Gastrocnemius medialis (tissue), 4 donors: ENCODE measurements around the gene SLC22A12.

Source experiments
- CTCF ChIP-seq, 5 experiments: fragments of 450-650 bp in 3 of 5; fragments of 200-600 bp in 2 of 5; sonication (generic) in 2 of 5; IDR thresholded peaks in 4 of 5; conservative IDR thresholded peaks in 1 of 5; 1 replicate in 4 of 5; 2 replicates in 1 of 5; pipeline ENCODE4 v1.5.1; 2016 to 2019; ENCODE audit warnings: antibody characterized with exemption in 5 of 5, mild to moderate bottlenecking in 3 of 5, moderate library complexity in 3 of 5
- POLR2A ChIP-seq, 2 donors: fragments of 450-650 bp; IDR thresholded peaks; one replicate each; pipeline ENCODE4 v1.6.1; 2017; ENCODE audit warnings: antibody characterized with exemption in 2 of 2, mild to moderate bottlenecking in 2 of 2, moderate library complexity in 2 of 2

- TF ChIP-seq CTCF (IDR thresholded peaks at IDR 0.05 in 4 of 5, conservative IDR thresholded peaks at IDR 0.05 in 1 of 5) (no peak), POLR2A (IDR thresholded peaks at IDR 0.05) (no peak)
Observed at GRCh38 chr11:64603411-64604110, 12.5 kb downstream of the SLC22A12 start.
